ENCODE results near the gene IFI6.
"Not testable (repeated sequence)": the region's sequence is repeated elsewhere in the genome, so short reads cannot be mapped to it uniquely, and the experiment has no call there.

The IFI6 gene

GRCh38 chr1:27687906-27688305 is 15.9 kb upstream of the IFI6 start:
- POLR2A ChIA-PET = no interaction called here
- no peak for TF ChIP-seq CTCF (IDR thresholded peaks at IDR 0.05; ENCODE audit: insufficient read depth, low read length, missing control alignments)
- H3K4me3 ChIP-seq (ENCODE audit: low read depth, low read length) = no peak overlapping the region
- CTCF ChIA-PET = interaction anchor here (1.1 to 2.6 kb wide), 2 partner anchors 19 to 28 kb away, joined by 3 to 23 read pairs; no protein-coding TSS in a partner anchor
- no peak for DNase-seq (ENCODE audit: low read depth, low spot score)

- no peak overlapping the region for H3K4me3 ChIP-seq (ENCODE audit: low read depth, low read length)
- ChIA-PET POLR2A (no interaction called here), CTCF (interaction anchor here (1.0 to 2.9 kb wide), 4 partner anchors 10 to 385 kb away, joined by 3 to 10 read pairs (median 4); no protein-coding TSS in a partner anchor)
- TF ChIP-seq CTCF (IDR thresholded peaks at IDR 0.05; ENCODE audit: insufficient read depth, low read length, missing control alignments) = no peak
- no peak for DNase-seq (ENCODE audit: low read depth, low spot score)
Observed at GRCh38 chr1:27686223-27686990, 14.4 kb upstream of the IFI6 start.

GRCh38 chr1:27684176-27684575 is 12.2 kb upstream of the IFI6 start:
- POLR2A ChIA-PET = interaction anchor here (0.7 kb wide), 1 partner anchor 12 kb away, joined by 3 read pairs; the partner anchor contains the start of gene IFI6
- no peak for TF ChIP-seq CTCF (IDR thresholded peaks at IDR 0.05; ENCODE audit: insufficient read depth, low read length, missing control alignments)
- DNase-seq (ENCODE audit: low read depth, low spot score) = no peak
- CTCF ChIA-PET = no interaction called here
- no peak overlapping the region for H3K4me3 ChIP-seq (ENCODE audit: low read depth, low read length)

GRCh38 chr1:27682351-27682944 is 10.5 kb upstream of the IFI6 start:
- DNase-seq (ENCODE audit: low read depth, low spot score) = no peak
- H3K4me3 ChIP-seq (ENCODE audit: low read depth, low read length) = no peak overlapping the region
- ChIA-PET POLR2A (no interaction called here), CTCF (interaction anchor here (0.9 kb wide), 1 partner anchor 13 kb away, joined by 3 read pairs; no protein-coding TSS in a partner anchor)
- TF ChIP-seq CTCF (IDR thresholded peaks at IDR 0.05; ENCODE audit: insufficient read depth, low read length, missing control alignments) = no peak

GRCh38 chr1:27681580-27681979 is 9.6 kb upstream of the IFI6 start:
- DNase-seq (ENCODE audit: low read depth, low spot score); CTCF ChIA-PET; POLR2A ChIA-PET; H3K4me3 ChIP-seq (ENCODE audit: low read depth, low read length): not testable (repeated sequence)

- CTCF ChIA-PET = interaction anchor here (0.5 to 4.0 kb wide), 3 partner anchors 10 to 383 kb away, joined by 3 to 17 read pairs (median 3); no protein-coding TSS in a partner anchor
- H3K4me3 ChIP-seq (ENCODE audit: low read depth, low read length); POLR2A ChIA-PET; DNase-seq (ENCODE audit: low read depth, low spot score): not testable (repeated sequence)
Observed at GRCh38 chr1:27680225-27680791, 8.3 kb upstream of the IFI6 start.

- no peak for TF ChIP-seq CTCF (IDR thresholded peaks at IDR 0.05; ENCODE audit: insufficient read depth, low read length, missing control alignments)
- ChIA-PET POLR2A (interaction anchor here (0.6 kb wide), 1 partner anchor 218 kb away, joined by 3 read pairs; no protein-coding TSS in a partner anchor), CTCF (interaction anchor here (1.6 to 4.0 kb wide), 2 partner anchors 9 to 47 kb away, joined by 5 to 17 read pairs; partner anchors contain the start of gene FAM76A)
- no peak overlapping the region for H3K4me3 ChIP-seq (ENCODE audit: low read depth, low read length)
- no peak for DNase-seq (ENCODE audit: low read depth, low spot score)
Observed at GRCh38 chr1:27678747-27679146, 6.8 kb upstream of the IFI6 start.

All from AG04449 (cell line).